Spleen (tissue), 11 donors: ENCODE measurements around the gene GRM5. TPM values are rescaled to one million over a fixed set of nuclear protein-coding genes. Genes with fewer than 3 reads are reported as not detected.

ENCODE experiments used
- DNase-seq: peaks from one replicate; pipeline ENCODE4 v3.0.0-alpha.2; 2020
- H3K27ac ChIP-seq, 8 donors: fragments of 200-600 bp; sonication (generic) in 7 of 8; 1 replicate in 4 of 8; 2 replicates in 4 of 8; pipeline versions ENCODE4 v1.5.0 to v1.8.0; 2016 to 2021; ENCODE audit warnings: inconsistent platforms in 4 of 8, mild to moderate bottlenecking in 4 of 8, moderate library complexity in 1 of 8
- H3K27me3 ChIP-seq, 7 donors: fragments of 200-600 bp; sonication (generic) in 6 of 7; replicated peaks in 1 of 7; 1 replicate in 4 of 7; 2 replicates in 3 of 7; pipeline versions ENCODE4 v1.5.0 to v1.8.0; 2016 to 2021; ENCODE audit warnings: inconsistent platforms in 3 of 7, mild to moderate bottlenecking in 1 of 7
- H3K36me3 ChIP-seq, 6 donors: fragments of 200-600 bp; sonication (generic) in 5 of 6; 1 replicate in 4 of 6; 2 replicates in 2 of 6; pipeline versions ENCODE4 v1.5.0 to v1.8.0; 2016 to 2021; ENCODE audit warnings: inconsistent platforms in 2 of 6
- H3K4me1 ChIP-seq, 6 donors: fragments of 200-600 bp; sonication (generic) in 5 of 6; 1 replicate in 3 of 6; 2 replicates in 3 of 6; pipeline versions ENCODE4 v1.5.0 to v1.8.0; 2016 to 2021; ENCODE audit warnings: inconsistent platforms in 3 of 6
- H3K4me3 ChIP-seq, 8 donors: fragments of 200-600 bp; sonication (generic) in 7 of 8; 1 replicate in 4 of 8; 2 replicates in 4 of 8; pipeline versions ENCODE4 v1.5.0 to v1.8.0; 2016 to 2021; ENCODE audit warnings: inconsistent platforms in 4 of 8, mild to moderate bottlenecking in 4 of 8, moderate library complexity in 2 of 8
- H3K9me3 ChIP-seq, 8 donors: fragments of 200-600 bp; sonication (generic) in 7 of 8; 1 replicate in 4 of 8; 2 replicates in 4 of 8; pipeline versions ENCODE4 v1.5.0 to v1.8.0; 2016 to 2021; ENCODE audit warnings: inconsistent platforms in 4 of 8
- POLR2A ChIP-seq, 3 donors: fragments of 450-650 bp; IDR thresholded peaks; one replicate each; pipeline ENCODE4 v1.5.1; 2017; ENCODE audit warnings: antibody characterized with exemption in 3 of 3, mild to moderate bottlenecking in 1 of 3
- POLR2AphosphoS5 ChIP-seq, 3 donors: sonication (generic); formaldehyde crosslinking; IDR thresholded peaks; one replicate each; pipeline ENCODE4 v1.5.1; 2017; ENCODE audit warnings: antibody characterized with exemption in 3 of 3
- WGBS, 5 donors: extraction: QIAGEN DNeasy Blood & Tissue Kit in 3 of 5; methylation state at CpG; one replicate each; pipeline versions ENCODE4 v1.1.5 to v1.1.7; 2013 to 2018; 5-methylcytosine and 5-hydroxymethylcytosine counted together
- intact Hi-C: fragments of 100-400 bp; cut with DNase I; formaldehyde crosslinking; loops from one replicate; pipeline ENCODE4 v1.15.0; 2023; ENCODE audit warnings: low total_unique reads
- polyA plus RNA-seq, 3 donors: library from polyadenylated mRNA; stranded (reverse); fragments of 200-250 nt; gene quantifications; one replicate each; pipeline ENCODE4 v1.2.1, GENCODE V29; 2013
- total RNA-seq, 7 donors: library from RNA; depleted of rRNA in 3 of 7; stranded (reverse); fragments of >200 nt in 3 of 7; fragmentation: NEBNext Ultra II Directional in 4 of 7; extraction: Animal tissue kit (Norgen Biotek cat#: 25700) in 4 of 7; gene quantifications; one replicate each; pipeline versions ENCODE4 v1.1.0 to v1.2.1, GENCODE V29; 2016 to 2021
- TF ChIP-seq, protein P1 (sequence below), 11 experiments: fragments of 200-600 bp in 7 of 11; fragments of 450-650 bp in 4 of 11; sonication (generic) in 4 of 11; IDR thresholded peaks in 8 of 11; conservative IDR thresholded peaks in 3 of 11; 1 replicate in 7 of 11; 2 replicates in 4 of 11; pipeline versions ENCODE4 v1.4.0 to v1.8.0; 2016 to 2021; ENCODE audit warnings: antibody characterized with exemption in 11 of 11, inconsistent platforms in 4 of 11, mild to moderate bottlenecking in 1 of 11
- donor health status: healthy with polysubstance abuse.
- donor health status: DM: no; HTN: no; CAD: no; lungs with moderate emphysema.
- donor health status: DM: no; HTN: no; CAD: no.
- donor health status: Bipolar disorder and iron deficiency.
- donor health status: healthy.
- donor health status: DM: no; HTN: no; CAD: no.
- donor health status: DM: yes; HTN: yes; CAD: no.

Gene GRM5
- total and polyA plus RNA-seq, 10 donors, result under 0.01 TPM; not detected in 9

DNA sequence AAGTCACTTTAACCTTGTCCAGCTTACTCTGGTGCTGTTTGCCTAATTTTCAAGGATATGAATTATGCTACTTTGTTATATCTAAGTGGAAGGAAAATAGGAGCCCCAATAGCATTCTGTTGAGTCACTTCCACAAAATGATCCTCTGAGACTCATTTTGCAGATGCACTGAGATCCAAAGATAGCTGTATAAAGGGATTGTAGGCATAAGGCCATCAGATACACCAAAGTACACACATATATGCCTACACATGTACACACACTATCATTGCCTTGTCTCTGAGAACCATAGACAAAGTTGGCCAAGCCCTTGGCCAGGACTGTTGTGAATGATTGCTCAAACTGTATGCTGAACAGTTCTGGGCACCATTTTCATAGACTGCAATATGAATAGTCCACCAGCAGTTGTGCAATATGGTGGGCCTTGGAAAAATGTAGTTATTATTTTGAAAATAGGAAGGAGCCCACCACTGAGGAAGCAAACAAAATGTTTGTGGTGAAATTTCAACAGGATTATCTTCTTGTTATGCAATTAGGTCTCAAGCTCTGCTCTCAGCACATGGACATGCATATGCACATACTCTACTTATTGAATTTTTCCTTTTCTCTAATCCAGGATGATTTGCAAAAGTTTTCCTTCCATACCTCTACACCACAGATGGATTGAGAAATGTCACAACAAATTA is 542.3 kb downstream of the GRM5 start:
- intact Hi-C loops, result no loop called here

DNA sequence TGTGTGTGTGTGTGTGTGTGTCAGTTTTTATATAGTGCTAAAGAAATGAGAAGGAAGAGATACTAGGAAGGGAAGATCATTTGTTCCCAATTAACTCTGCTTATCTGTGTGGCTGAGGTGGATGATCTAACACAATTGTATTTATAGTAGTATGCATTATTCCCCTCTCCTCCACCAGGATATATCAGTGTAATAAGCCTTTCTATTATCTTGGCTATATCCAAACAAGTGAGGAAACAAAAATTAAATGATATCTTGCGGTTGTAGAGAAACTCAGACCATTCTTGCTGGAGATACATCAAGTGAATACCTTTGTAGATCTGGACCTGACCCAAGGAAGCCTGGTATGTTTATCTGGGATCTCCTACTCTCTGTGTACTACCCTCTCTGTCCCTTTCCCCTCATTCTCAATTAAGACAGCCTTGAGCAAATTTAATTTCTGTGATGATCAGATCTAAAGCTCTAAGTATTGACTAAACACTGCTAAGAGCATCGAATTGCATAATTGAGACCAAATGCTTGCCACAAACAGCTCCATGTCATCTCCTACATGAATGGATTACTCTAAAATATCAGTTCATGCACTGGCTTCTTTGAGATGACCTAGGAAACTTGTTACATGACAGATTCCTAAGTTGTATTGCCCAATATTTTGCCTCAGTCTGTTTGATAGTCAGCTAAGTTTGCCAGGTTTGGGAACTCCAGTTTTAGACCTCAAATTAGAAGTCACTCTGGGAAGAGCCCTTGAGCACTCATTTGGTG is 543.0 kb downstream of the GRM5 start:
- 85 to 93% (median 87%) methylated on average over 2 of the region's 2 CpGs for WGBS, 5 donors
- TF ChIP-seq POLR2AphosphoS5 (IDR thresholded peaks at IDR 0.05) (no peak), POLR2A (IDR thresholded peaks at IDR 0.05) (no peak)
- TF ChIP-seq, protein P1, sequence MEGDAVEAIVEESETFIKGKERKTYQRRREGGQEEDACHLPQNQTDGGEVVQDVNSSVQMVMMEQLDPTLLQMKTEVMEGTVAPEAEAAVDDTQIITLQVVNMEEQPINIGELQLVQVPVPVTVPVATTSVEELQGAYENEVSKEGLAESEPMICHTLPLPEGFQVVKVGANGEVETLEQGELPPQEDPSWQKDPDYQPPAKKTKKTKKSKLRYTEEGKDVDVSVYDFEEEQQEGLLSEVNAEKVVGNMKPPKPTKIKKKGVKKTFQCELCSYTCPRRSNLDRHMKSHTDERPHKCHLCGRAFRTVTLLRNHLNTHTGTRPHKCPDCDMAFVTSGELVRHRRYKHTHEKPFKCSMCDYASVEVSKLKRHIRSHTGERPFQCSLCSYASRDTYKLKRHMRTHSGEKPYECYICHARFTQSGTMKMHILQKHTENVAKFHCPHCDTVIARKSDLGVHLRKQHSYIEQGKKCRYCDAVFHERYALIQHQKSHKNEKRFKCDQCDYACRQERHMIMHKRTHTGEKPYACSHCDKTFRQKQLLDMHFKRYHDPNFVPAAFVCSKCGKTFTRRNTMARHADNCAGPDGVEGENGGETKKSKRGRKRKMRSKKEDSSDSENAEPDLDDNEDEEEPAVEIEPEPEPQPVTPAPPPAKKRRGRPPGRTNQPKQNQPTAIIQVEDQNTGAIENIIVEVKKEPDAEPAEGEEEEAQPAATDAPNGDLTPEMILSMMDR (IDR thresholded peaks at IDR 0.05 in 8 of 11, conservative IDR thresholded peaks at IDR 0.05 in 3 of 11), result no peak
- H3K36me3 ChIP-seq, result no peaks in the 10 kb centered on the region
- DNase-seq, result no peak
- intact Hi-C loops, result no loop called here
- H3K4me1 ChIP-seq, result no peaks in the 10 kb centered on the region
- H3K4me3 ChIP-seq, result no peak overlapping the region
- H3K27ac ChIP-seq, result no peak overlapping the region
- H3K9me3 ChIP-seq, result no peaks in the 10 kb centered on the region
- H3K27me3 ChIP-seq, result no peaks in the 10 kb centered on the region

More for the DNA sequence above, 542.3 kb downstream of the GRM5 start:
- Histone ChIP-seq H3K27me3 (no peaks in the 10 kb centered on the region), H3K36me3 (no peaks in the 10 kb centered on the region), H3K4me1 (no peaks in the 10 kb centered on the region), H3K27ac (no peak overlapping the region), H3K9me3 (no peaks in the 10 kb centered on the region), H3K4me3 (no peak overlapping the region)
- DNase-seq, result no peak
- TF ChIP-seq POLR2A (IDR thresholded peaks at IDR 0.05), result no peak
- TF ChIP-seq, protein P1 (IDR thresholded peaks at IDR 0.05 in 8 of 11, conservative IDR thresholded peaks at IDR 0.05 in 3 of 11), result no peak
- no peak for TF ChIP-seq POLR2AphosphoS5 (IDR thresholded peaks at IDR 0.05)

DNA sequence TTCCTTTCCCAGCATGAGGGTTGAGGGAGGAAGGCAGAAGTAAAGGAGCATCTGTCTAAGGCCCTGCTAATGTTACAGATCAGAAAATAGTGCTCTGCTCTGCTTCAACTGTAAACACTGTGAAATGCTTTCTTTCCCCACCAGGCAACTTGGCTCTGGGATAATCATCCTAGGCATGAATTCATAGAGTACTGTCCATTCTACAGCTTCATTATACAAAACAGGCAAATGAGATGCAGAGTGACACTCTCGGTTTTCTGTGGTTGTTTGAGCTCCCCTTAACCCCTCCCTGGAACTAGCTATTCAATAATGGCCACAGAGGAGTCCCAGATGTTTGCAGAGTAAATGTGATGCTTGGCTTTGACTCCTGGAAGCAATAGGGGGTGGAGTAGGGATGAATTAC is 544.0 kb downstream of the GRM5 start:
- H3K4me1 ChIP-seq, result no peaks in the 10 kb centered on the region
- H3K27me3 ChIP-seq, result no peaks in the 10 kb centered on the region
- no peaks in the 10 kb centered on the region for H3K9me3 ChIP-seq
- WGBS, 5 donors, result 49 to 77% (median 61%) methylated on average over 1 of the region's 1 CpG
- H3K27ac ChIP-seq, result no peak overlapping the region
- H3K4me3 ChIP-seq, result no peak overlapping the region
- TF ChIP-seq POLR2AphosphoS5 (IDR thresholded peaks at IDR 0.05) (no peak), POLR2A (IDR thresholded peaks at IDR 0.05) (no peak)
- TF ChIP-seq, protein P1 (IDR thresholded peaks at IDR 0.05 in 8 of 11, conservative IDR thresholded peaks at IDR 0.05 in 3 of 11), result no peak
- no peaks in the 10 kb centered on the region for H3K36me3 ChIP-seq
- no peak for DNase-seq
- intact Hi-C loops, result no loop called here

DNA sequence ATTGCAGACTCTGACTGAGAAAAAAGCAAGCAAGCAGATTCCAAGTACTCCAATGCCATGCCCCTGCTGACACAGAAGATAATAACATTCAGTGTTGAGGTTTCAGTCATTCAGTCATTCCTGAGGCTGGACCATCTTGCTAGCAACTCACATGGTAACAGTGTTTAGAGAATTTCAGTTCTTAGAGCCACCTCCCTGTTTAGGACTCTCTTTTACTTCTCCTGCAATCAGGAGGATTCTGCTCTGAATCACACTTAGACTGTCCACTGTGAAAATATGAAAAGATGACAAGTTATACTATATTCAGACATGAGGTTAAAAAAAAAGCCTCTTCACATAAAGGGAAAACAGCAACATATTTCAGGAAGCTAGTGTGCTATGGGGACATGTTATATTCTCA is 544.4 kb downstream of the GRM5 start:
- no peaks in the 10 kb centered on the region for H3K27me3 ChIP-seq
- DNase-seq, result no peak
- TF ChIP-seq POLR2A (IDR thresholded peaks at IDR 0.05) (no peak), POLR2AphosphoS5 (IDR thresholded peaks at IDR 0.05) (no peak)
- TF ChIP-seq, protein P1 (IDR thresholded peaks at IDR 0.05 in 8 of 11, conservative IDR thresholded peaks at IDR 0.05 in 3 of 11), result no peak
- H3K27ac ChIP-seq, result no peak overlapping the region
- no peaks in the 10 kb centered on the region for H3K4me1 ChIP-seq
- H3K9me3 ChIP-seq, result no peaks in the 10 kb centered on the region
- H3K4me3 ChIP-seq, result no peak overlapping the region
- no peaks in the 10 kb centered on the region for H3K36me3 ChIP-seq
- intact Hi-C loops, result no loop called here
